ENCODE data around the gene TREH. TPM values are rescaled to one million over a fixed set of nuclear protein-coding genes. Genes with fewer than 3 reads are reported as not detected.
"Not testable (repeated sequence)": the region's sequence is repeated elsewhere in the genome, so short reads cannot be mapped to it uniquely, and the experiment has no call there.

The TREH gene
- total RNA-seq, 2 experiments from 2014 or later, result not detected

- no peak overlapping the region for H3K27ac Mint-ChIP-seq
- peaks cover 19% of the 10 kb centered on the region for H3K27me3 Mint-ChIP-seq
- H3K4me3 Mint-ChIP-seq, result no peak overlapping the region
- ChIA-PET POLR2A (no interaction called here), CTCF (no interaction called here)
- H3K9me3 Mint-ChIP-seq, result no peaks in the 10 kb centered on the region
- DNase-seq, result no peak
- no peaks in the 10 kb centered on the region for H3K36me3 Mint-ChIP-seq (ENCODE audit: low read depth)
- peaks cover 8% of the 10 kb centered on the region for H3K4me1 Mint-ChIP-seq
These were observed 64.0 kb downstream of the TREH start for GRCh38 chr11:118615282-118615975.

DNA sequence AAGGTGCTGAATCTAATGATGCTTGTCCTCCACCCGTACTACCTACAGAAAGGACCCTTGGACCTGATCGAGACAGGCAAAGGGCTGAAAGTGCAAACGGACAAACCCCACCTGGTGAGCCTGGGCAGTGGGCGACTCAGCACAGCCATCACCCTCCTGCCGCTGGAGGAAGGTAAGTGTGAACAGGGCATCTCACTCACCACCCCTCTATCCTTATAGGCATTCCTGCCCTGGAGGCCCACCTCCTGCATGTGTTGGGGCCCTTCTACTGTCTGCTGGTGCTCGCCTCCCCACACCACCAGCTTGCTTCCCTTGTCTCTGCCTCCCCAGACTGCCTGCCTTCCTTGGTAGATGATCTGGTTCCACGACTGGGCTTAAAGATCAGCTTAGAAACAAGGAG lies 64.9 kb downstream of the TREH start:
- H3K27ac Mint-ChIP-seq, result no peak overlapping the region
- peaks cover 10% of the 10 kb centered on the region for H3K4me1 Mint-ChIP-seq
- ChIA-PET POLR2A (no interaction called here), CTCF (interaction anchor here (6.6 kb wide), 1 partner anchor 20 kb away, joined by 69 read pairs; no protein-coding TSS in a partner anchor)
- no peak for DNase-seq
- no peaks in the 10 kb centered on the region for H3K9me3 Mint-ChIP-seq
- no peaks in the 10 kb centered on the region for H3K36me3 Mint-ChIP-seq (ENCODE audit: low read depth)
- peaks cover 23% of the 10 kb centered on the region for H3K27me3 Mint-ChIP-seq
- H3K4me3 Mint-ChIP-seq, result no peak overlapping the region

- Mint-ChIP-seq H3K27ac (no peak overlapping the region), H3K9me3 (no peaks in the 10 kb centered on the region), H3K27me3 (peaks cover 36% of the 10 kb centered on the region), H3K4me3 (no peak overlapping the region), H3K36me3 (ENCODE audit: low read depth) (peaks cover 9% of the 10 kb centered on the region), H3K4me1 (peaks cover 21% of the 10 kb centered on the region)
- DNase-seq, result no peak
- POLR2A ChIA-PET, result interaction anchor here (1.4 kb wide), 1 partner anchor 40 kb away, joined by 3 read pairs; the partner anchor contains the start of gene ARCN1
- CTCF ChIA-PET, result interaction anchor here (0.6 to 6.6 kb wide), 9 partner anchors 10 to 345 kb away, joined by 3 to 69 read pairs (median 4); no protein-coding TSS in a partner anchor
These were observed 67.1 kb downstream of the TREH start for GRCh38 chr11:118612378-118612777.

- peak overlapping the region; percentile 50 for H3K4me3 Mint-ChIP-seq
- POLR2A ChIA-PET, H3K27ac Mint-ChIP-seq: not testable (repeated sequence)
These were observed 68.0 kb downstream of the TREH start for GRCh38 chr11:118611433-118611795.

DNA sequence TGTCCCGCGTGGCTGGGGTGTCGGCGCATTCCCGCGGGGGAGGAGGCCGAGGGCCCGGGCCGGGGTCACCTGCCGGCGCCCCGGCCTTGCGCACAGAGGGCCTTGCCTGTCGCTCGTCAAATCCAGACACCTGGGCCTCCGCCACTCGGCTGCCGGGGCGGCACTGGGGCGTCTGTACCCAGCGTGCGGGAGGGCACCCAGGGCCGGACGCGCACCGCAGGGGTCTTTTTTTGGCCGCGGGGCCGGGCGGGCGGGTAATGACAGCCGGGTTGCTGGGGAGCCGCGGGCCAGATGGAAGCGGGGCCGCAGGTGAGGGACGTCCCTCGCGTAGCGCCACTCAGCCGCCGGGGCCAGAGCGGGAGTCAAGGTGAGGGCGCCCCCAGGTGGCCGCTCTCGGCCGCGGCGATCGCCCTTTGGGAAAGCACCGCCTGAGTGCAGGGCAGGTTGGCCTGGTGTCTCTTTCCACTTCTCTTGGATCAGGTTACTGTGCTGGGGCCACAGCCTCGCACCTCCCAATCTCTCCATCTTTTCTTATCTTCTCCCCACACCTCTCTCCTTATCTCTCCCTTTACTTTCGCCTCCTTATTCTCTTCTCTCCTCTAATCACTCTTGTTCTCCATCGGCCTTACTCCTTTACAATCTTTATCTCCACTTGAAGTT lies 68.5 kb downstream of the TREH start:
- peak overlapping the region; percentile 50 for H3K4me3 Mint-ChIP-seq
- CTCF ChIA-PET, result interaction anchor here (0.7 to 6.6 kb wide), 6 partner anchors 10 to 179 kb away, joined by 3 to 69 read pairs (median 4); no protein-coding TSS in a partner anchor
- DNase-seq, result peak; percentile 82
- peaks cover 48% of the 10 kb centered on the region for H3K27me3 Mint-ChIP-seq
- no peaks in the 10 kb centered on the region for H3K9me3 Mint-ChIP-seq
- POLR2A ChIA-PET, result no interaction called here
- no peak overlapping the region for H3K27ac Mint-ChIP-seq
- peaks cover 26% of the 10 kb centered on the region for H3K4me1 Mint-ChIP-seq
- peaks cover 9% of the 10 kb centered on the region for H3K36me3 Mint-ChIP-seq (ENCODE audit: low read depth)

More at GRCh38 chr11:118611433-118611795, 68.0 kb downstream of the TREH start:
- DNase-seq; H3K9me3 Mint-ChIP-seq; H3K36me3 Mint-ChIP-seq (ENCODE audit: low read depth): not testable (repeated sequence)
- CTCF ChIA-PET, result interaction anchor here (0.7 to 6.6 kb wide), 9 partner anchors 10 to 178 kb away, joined by 3 to 69 read pairs (median 5); no protein-coding TSS in a partner anchor
- Mint-ChIP-seq H3K27me3 (peaks cover 43% of the 10 kb centered on the region), H3K4me1 (peaks cover 26% of the 10 kb centered on the region)

- peaks cover 48% of the 10 kb centered on the region for H3K27me3 Mint-ChIP-seq
- no peaks in the 10 kb centered on the region for H3K9me3 Mint-ChIP-seq
- no peak overlapping the region for H3K27ac Mint-ChIP-seq
- no peak for DNase-seq
- CTCF ChIA-PET, result interaction anchor here (0.6 to 6.6 kb wide), 6 partner anchors 11 to 804 kb away, joined by 3 to 69 read pairs (median 4); no protein-coding TSS in a partner anchor
- peaks cover 9% of the 10 kb centered on the region for H3K36me3 Mint-ChIP-seq (ENCODE audit: low read depth)
- POLR2A ChIA-PET, result interaction anchor here (0.5 kb wide), 1 partner anchor 13 kb away, joined by 3 read pairs; no protein-coding TSS in a partner anchor
- H3K4me3 Mint-ChIP-seq, result peak overlapping the region; percentile 72
- peaks cover 26% of the 10 kb centered on the region for H3K4me1 Mint-ChIP-seq
These were observed 69.2 kb downstream of the TREH start for GRCh38 chr11:118610225-118610772.

DNA sequence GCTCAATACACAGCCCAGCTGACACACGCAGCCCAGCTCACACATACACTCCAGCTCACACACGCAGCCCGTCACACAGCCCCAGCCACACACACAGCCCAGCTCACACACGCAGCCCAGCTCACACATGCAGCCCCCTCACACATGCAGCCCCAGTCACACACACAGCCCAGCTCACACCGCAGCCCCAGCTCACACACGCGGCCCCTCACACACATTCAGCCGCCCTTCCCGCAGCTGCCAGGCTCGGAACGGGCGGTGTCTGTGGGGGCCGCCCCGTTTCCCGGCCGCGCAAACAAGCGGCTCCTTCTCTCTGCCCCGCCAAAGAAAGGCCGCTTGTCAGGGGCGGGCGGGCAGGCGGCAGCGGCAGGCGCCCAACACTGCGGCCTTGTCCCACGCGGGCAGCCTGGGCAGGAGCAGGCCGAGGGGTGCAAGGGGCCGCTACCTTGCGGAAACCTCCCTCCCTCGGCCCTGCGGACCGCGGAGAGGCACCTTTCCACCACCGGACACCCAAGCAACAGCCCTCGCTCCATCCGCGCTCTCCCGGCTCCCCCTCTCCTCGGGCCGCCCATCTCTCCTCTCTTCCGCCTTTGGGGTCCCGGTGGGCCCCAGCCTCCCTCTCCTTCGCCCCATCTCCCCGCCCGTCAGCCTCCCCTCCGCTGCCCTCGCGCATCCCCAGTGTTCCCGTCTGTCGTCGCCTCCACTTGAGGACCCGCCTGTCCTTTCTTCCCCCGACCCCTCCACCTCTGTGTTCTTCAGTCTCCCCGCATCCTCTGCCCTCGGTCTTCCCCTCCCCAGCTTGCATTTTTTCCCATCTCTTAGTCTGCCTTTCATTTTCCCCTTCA lies 69.8 kb downstream of the TREH start:
- no peak for DNase-seq
- Mint-ChIP-seq H3K4me1 (peaks cover 26% of the 10 kb centered on the region), H3K27ac (no peak overlapping the region), H3K4me3 (peak overlapping the region; percentile 72), H3K9me3 (no peaks in the 10 kb centered on the region), H3K36me3 (ENCODE audit: low read depth) (peaks cover 9% of the 10 kb centered on the region), H3K27me3 (peaks cover 48% of the 10 kb centered on the region)
- ChIA-PET POLR2A (interaction anchor here (0.5 to 1.8 kb wide), 4 partner anchors 14 to 174 kb away, joined by 3 to 7 read pairs (median 5); partner anchors contain the start of genes ARCN1 and KMT2A), CTCF (interaction anchor here (0.6 to 6.6 kb wide), 8 partner anchors 10 to 804 kb away, joined by 3 to 69 read pairs (median 3); no protein-coding TSS in a partner anchor)

GRCh38 chr11:118608360-118609227 lies 70.9 kb downstream of the TREH start:
- no peaks in the 10 kb centered on the region for H3K9me3 Mint-ChIP-seq
- peak overlapping the region; percentile 72 for H3K4me3 Mint-ChIP-seq
- peaks cover 9% of the 10 kb centered on the region for H3K36me3 Mint-ChIP-seq (ENCODE audit: low read depth)
- DNase-seq, result peak; percentile 67
- ChIA-PET POLR2A (interaction anchor here (1.0 to 1.8 kb wide), 3 partner anchors 35 to 173 kb away, joined by 5 to 7 read pairs (median 5); partner anchors contain the start of genes ARCN1 and KMT2A), CTCF (interaction anchor here (0.7 to 6.6 kb wide), 9 partner anchors 8 to 465 kb away, joined by 3 to 69 read pairs (median 3); no protein-coding TSS in a partner anchor)
- H3K27ac Mint-ChIP-seq, result no peak overlapping the region
- H3K27me3 Mint-ChIP-seq, result peaks cover 45% of the 10 kb centered on the region
- H3K4me1 Mint-ChIP-seq, result peaks cover 26% of the 10 kb centered on the region

GRCh38 chr11:118607401-118608359 lies 71.8 kb downstream of the TREH start, which contains the start of gene PHLDB1:
TSS of gene PHLDB1 (plus strand) at chr11:118607615. CDS start at chr11:118613837, 6,222 bp downstream.
- Mint-ChIP-seq H3K27me3 (peaks cover 43% of the 10 kb centered on the region), H3K9me3 (no peaks in the 10 kb centered on the region), H3K27ac (no peak within 1 kb of the TSS), H3K4me3 (peak within 1 kb of the TSS; percentile 72), H3K36me3 (ENCODE audit: low read depth) (peaks cover 14% of the 10 kb centered on the region), H3K4me1 (peaks cover 26% of the 10 kb centered on the region)
- ChIA-PET CTCF (interaction anchor here (1.0 to 6.6 kb wide), 4 partner anchors 7 to 33 kb away, joined by 3 to 69 read pairs (median 4); no protein-coding TSS in a partner anchor), POLR2A (interaction anchor here (1.0 to 1.8 kb wide), 2 partner anchors 35 to 172 kb away, joined by 3 to 7 read pairs; partner anchors contain the start of gene KMT2A)
- no peak for DNase-seq

Data from activated CD4-positive, alpha-beta memory T cell treated with anti-CD3 and anti-CD28 coated beads, Interleukin-2, amount 10 ng/mL, durations not matched to agents 7 days and 5 days (primary cell).